Measurements from ENCODE around the gene KIF3C.

- TF ChIP-seq CTCF (tag by site-specific recombination; IDR thresholded peaks at IDR 0.05) (no peak), ZNF785 (tag by site-specific recombination; IDR thresholded peaks at IDR 0.05) (no peak), WT1 (tag by site-specific recombination; IDR thresholded peaks at IDR 0.05) (no peak), ZNF350 (tag by site-specific recombination; IDR thresholded peaks at IDR 0.05) (no peak), ZBTB26 (tag by site-specific recombination; optimal IDR thresholded peaks at IDR 0.05) (no peak), ZFP37 (tag by site-specific recombination; IDR thresholded peaks at IDR 0.05) (no peak), ZNF423 (tag by site-specific recombination; IDR thresholded peaks at IDR 0.05) (no peak), TSHZ1 (tag by site-specific recombination; IDR thresholded peaks at IDR 0.05; ENCODE audit: borderline replicate concordance) (no peak), ZNF701 (tag by site-specific recombination; IDR thresholded peaks at IDR 0.05) (no peak), ZNF510 (tag by site-specific recombination; IDR thresholded peaks at IDR 0.05; ENCODE audit: insufficient replicate concordance) (no peak), ZNF768 (tag by site-specific recombination; IDR thresholded peaks at IDR 0.05) (no peak), ZNF558 (tag by site-specific recombination; IDR thresholded peaks at IDR 0.05) (no peak), ZNF626 (tag by site-specific recombination; IDR thresholded peaks at IDR 0.05) (no peak)
Observed at GRCh38 chr2:25938345-25938744, 44.0 kb downstream of the KIF3C start.

All from HEK293 (cell line).